ENCODE measurements around the gene IDH3B. TPM values are rescaled to one million over a fixed set of nuclear protein-coding genes. Genes with fewer than 3 reads are reported as not detected.

IDH3B gene
- total and polyA plus RNA-seq, 11 donors: 122 to 356 (median 197) TPM

GRCh38 chr20:2659547-2659946 lies 4.5 kb downstream of the IDH3B start:
- H3K27me3 ChIP-seq: no peaks in the 10 kb centered on the region
- no peak overlapping the region for H3K4me3 ChIP-seq
- H3K27ac ChIP-seq: no peak overlapping the region
- DNase-seq: no peak
- no peak for TF ChIP-seq POLR2A (IDR thresholded peaks at IDR 0.05)
- H3K36me3 ChIP-seq: peaks cover 2 to 87% (median 84%) of the 10 kb centered on the region in 9 donors
- peaks cover 0 to 16% (median 10%) of the 10 kb centered on the region in 12 donors for H3K4me1 ChIP-seq
- intact Hi-C loops (cut with DNase I): no loop called here
- H3K9me3 ChIP-seq: no peaks in the 10 kb centered on the region
- WGBS, 4 donors: 84 to 88% (median 86%) methylated on average over 10 of the region's 10 CpGs
- no peak for ATAC-seq

- 72 to 79% (median 78%) methylated on average over 13 of the region's 13 CpGs for WGBS, 4 donors
- no peak for TF ChIP-seq POLR2A (IDR thresholded peaks at IDR 0.05)
- no peak for TF ChIP-seq CTCF (IDR thresholded peaks at IDR 0.05)
- no peak overlapping the region for H3K4me3 ChIP-seq
- no peak overlapping the region for H3K27ac ChIP-seq
- intact Hi-C loops (cut with DNase I): no loop called here
- no peaks in the 10 kb centered on the region for H3K27me3 ChIP-seq
- no peak for DNase-seq
- H3K36me3 ChIP-seq: peaks cover 2 to 95% (median 92%) of the 10 kb centered on the region in 9 donors
- H3K9me3 ChIP-seq: no peaks in the 10 kb centered on the region
- peaks cover 0 to 21% (median 16%) of the 10 kb centered on the region in 12 donors for H3K4me1 ChIP-seq
- ATAC-seq: peak in 2 of 4 donors; percentile 10 to 19
These were observed 5.3 kb downstream of the IDH3B start for GRCh38 chr20:2658414-2659354.

- Histone ChIP-seq H3K4me3 (no peak overlapping the region), H3K27me3 (no peaks in the 10 kb centered on the region), H3K9me3 (no peaks in the 10 kb centered on the region), H3K36me3 (peaks cover 2 to 90% (median 88%) of the 10 kb centered on the region in 9 donors), H3K4me1 (peaks cover 4 to 19% (median 13%) of the 10 kb centered on the region in 12 donors), H3K27ac (no peak overlapping the region)
- intact Hi-C loops (cut with DNase I): no loop called here
- WGBS, 4 donors: 68 to 87% (median 84%) methylated on average over 5 of the region's 5 CpGs
- ATAC-seq (no peak), DNase-seq (no peak)
- TF ChIP-seq POLR2A (IDR thresholded peaks at IDR 0.05) (no peak), CTCF (IDR thresholded peaks at IDR 0.05) (no peak)
These were observed 6.3 kb downstream of the IDH3B start for GRCh38 chr20:2657674-2658073.

GRCh38 chr20:2657241-2657640 lies 6.8 kb downstream of the IDH3B start:
- ATAC-seq: no peak
- Histone ChIP-seq H3K27ac (no peak overlapping the region), H3K9me3 (no peaks in the 10 kb centered on the region), H3K4me3 (no peak overlapping the region), H3K36me3 (peaks cover 2 to 86% (median 84%) of the 10 kb centered on the region in 9 donors), H3K4me1 (peaks cover 4 to 18% (median 13%) of the 10 kb centered on the region in 12 donors), H3K27me3 (no peaks in the 10 kb centered on the region)
- intact Hi-C loops (cut with DNase I): no loop called here
- WGBS, 4 donors: 56 to 72% (median 62%) methylated on average over 5 of the region's 5 CpGs
- no peak for DNase-seq
- no peak for TF ChIP-seq CTCF (IDR thresholded peaks at IDR 0.05)
- no peak for TF ChIP-seq POLR2A (IDR thresholded peaks at IDR 0.05)
